HepG2 (cell line): Measurements from ENCODE around the gene INAFM1. TPM values are rescaled to one million over a fixed set of nuclear protein-coding genes. Genes with fewer than 3 reads are reported as not detected.

Experiments used
- ARHGAP35 ChIP-seq: sonication (generic); formaldehyde crosslinking; IDR thresholded peaks from 2 replicates; pipeline ENCODE4 v1.9.0; 2022; ENCODE audit warnings: mild to moderate bottlenecking, inconsistent platforms, moderate library complexity, missing genetic modification reagents, borderline replicate concordance
- FOXC1 ChIP-seq: sonication (generic); formaldehyde crosslinking; IDR thresholded peaks from 2 replicates; pipeline ENCODE4 v1.8.0; 2022; ENCODE audit warnings: mild to moderate bottlenecking, missing genetic modification reagents, borderline replicate concordance
- GABPB1 ChIP-seq: IDR thresholded peaks from 2 replicates; pipeline ENCODE4 v1.6.1; 2016; ENCODE audit warnings: mild to moderate bottlenecking, missing genetic modification reagents, moderate library complexity, missing compliant biosample characterization
- HIVEP1 ChIP-seq: sonication (generic); formaldehyde crosslinking; IDR thresholded peaks from 2 replicates; pipeline ENCODE4 v1.4.0; 2020; ENCODE audit warnings: mild to moderate bottlenecking, missing genetic modification reagents
- HNF1A ChIP-seq, 2 experiments: sonication (generic) in 1 of 2; formaldehyde crosslinking in 1 of 2; IDR thresholded peaks; 2 replicates each; pipeline versions ENCODE4 v1.4.0 to v1.6.1; 2016 to 2020; ENCODE audit warnings: borderline replicate concordance in 1 of 2, low read depth in 1 of 2, mild to moderate bottlenecking in 1 of 2, missing genetic modification reagents in 1 of 2
- ISL2 ChIP-seq: sonication (generic); formaldehyde crosslinking; IDR thresholded peaks from 2 replicates; pipeline ENCODE4 v1.5.0; 2020; ENCODE audit warnings: missing genetic modification reagents
- KLF13 ChIP-seq: sonication (generic); formaldehyde crosslinking; IDR thresholded peaks from 2 replicates; pipeline ENCODE4 v1.4.0; 2020; ENCODE audit warnings: mild to moderate bottlenecking, missing genetic modification reagents
- MTA1 ChIP-seq: sonication (generic); formaldehyde crosslinking; IDR thresholded peaks from 2 replicates; pipeline ENCODE4 v1.4.0; 2020; ENCODE audit warnings: missing genetic modification reagents, mild to moderate bottlenecking, borderline replicate concordance
- SIN3A ChIP-seq: IDR thresholded peaks from 2 replicates; pipeline ENCODE4 v1.6.1; 2011; ENCODE audit warnings: low read depth, mild to moderate bottlenecking, control low read depth, low read length, borderline replicate concordance
- TAF1 ChIP-seq: sonication (generic); formaldehyde crosslinking; IDR thresholded peaks from 2 replicates; pipeline ENCODE4 v1.4.0; 2020; ENCODE audit warnings: missing genetic modification reagents
- TGIF2 ChIP-seq: IDR thresholded peaks from 2 replicates; pipeline ENCODE4 v1.6.1; 2016; ENCODE audit warnings: control low read depth, missing compliant biosample characterization
- ZBTB26 ChIP-seq: IDR thresholded peaks from 2 replicates; pipeline ENCODE4 v1.6.1; 2016; ENCODE audit warnings: missing compliant biosample characterization, missing genetic modification reagents, borderline replicate concordance
- ZBTB39 ChIP-seq: sonication (generic); formaldehyde crosslinking; IDR thresholded peaks from 2 replicates; pipeline ENCODE4 v1.5.0; 2020; ENCODE audit warnings: missing genetic modification reagents
- ZFP36L1 ChIP-seq: sonication (generic); formaldehyde crosslinking; IDR thresholded peaks from 2 replicates; pipeline ENCODE4 v1.8.0; 2022; ENCODE audit warnings: mild to moderate bottlenecking, missing genetic modification reagents, moderate library complexity
- polyA plus RNA-seq, 8 experiments: library from polyadenylated mRNA; depleted of rRNA in 3 of 8; stranded (reverse) in 7 of 8; unstranded in 1 of 8; fragments of >200 nt; fragmentation: Illumina TruSeq in 4 of 8; extraction: Trizol in 4 of 8; gene quantifications; 2 replicates each; pipeline versions ENCODE4 v1.2.1 to v1.2.3, GENCODE V29; 2011 to 2016; ENCODE audit warnings: low read depth in 4 of 8, missing spikeins in 1 of 8, mixed read lengths in 1 of 8; ENCODE audit not compliant: insufficient read depth in 1 of 8
- total RNA-seq, 5 experiments: library from RNA; depleted of rRNA; stranded (reverse); fragments of >200 nt; fragmentation: Illumina TruSeq; extraction: Trizol; gene quantifications; 2 replicates each; pipeline ENCODE4 v1.2.3, GENCODE V29; 2016; ENCODE audit warnings: low read depth in 1 of 5

Gene INAFM1
- total and polyA plus RNA-seq, 2 of the 13 experiments (the other 11 are each of a cell fraction or from before 2014, with no cell fraction given) = 0.88 to 1.9 TPM

GRCh38 chr19:47231215-47232054 lies 43.2 kb upstream of the INAFM1 start (continued):
- TF ChIP-seq HNF1A (IDR thresholded peaks at IDR 0.05; ENCODE audit: low read depth) (no peak), HNF1A (CRISPR knock-in tag; IDR thresholded peaks at IDR 0.05; ENCODE audit: borderline replicate concordance) (peak; percentile 28; the same call in 1 of the 2 replicates), SIN3A (peak; percentile 65; the same call in 1 of the 2 replicates), TGIF2 (CRISPR knock-in tag) (peak; percentile 92), MTA1 (CRISPR knock-in tag) (peak; percentile 86; the same call in 1 of the 2 replicates), ARHGAP35 (CRISPR knock-in tag) (0 out of 2 replicates have a peak, but pooled peaks have one; percentile 47), FOXC1 (peak; percentile 82; the same call in 1 of the 2 replicates), TAF1 (peak; percentile 74), GABPB1 (CRISPR knock-in tag) (peak; percentile 64), ZFP36L1 (CRISPR knock-in tag) (peak; percentile 73; the same call in 1 of the 2 replicates), KLF13 (CRISPR knock-in tag) (peak; percentile 96), ZBTB39 (CRISPR knock-in tag) (peak; percentile 66; the same call in 1 of the 2 replicates), HIVEP1 (CRISPR knock-in tag) (peak; percentile 99), ZBTB26 (CRISPR knock-in tag) (no peak), ISL2 (CRISPR knock-in tag) (peak; percentile 76; the same call in 1 of the 2 replicates)
